Parathyroid adenoma (tissue), 2 donors: ENCODE results near the gene UPP2.

Experiments used
- H2AFZ ChIP-seq: fragments of 300-600 bp; sonication (generic); one replicate; pipeline ENCODE4 v1.7.0; 2017; ENCODE audit warnings: antibody characterized with exemption, mild to moderate bottlenecking
- H3K27ac ChIP-seq: fragments of 300-600 bp; sonication (generic); one replicate; pipeline ENCODE4 v1.7.0; 2017
- H3K27me3 ChIP-seq: fragments of 300-600 bp; sonication (generic); one replicate; pipeline ENCODE4 v1.7.0; 2017; ENCODE audit warnings: low read length; ENCODE audit not compliant: control insufficient read depth, insufficient read depth
- H3K36me3 ChIP-seq: fragments of 300-600 bp; sonication (generic); one replicate; pipeline ENCODE4 v1.7.0; 2017; ENCODE audit warnings: low read length; ENCODE audit not compliant: control insufficient read depth, insufficient read depth
- H3K4me1 ChIP-seq: fragments of 300-600 bp; sonication (generic); one replicate; pipeline ENCODE4 v1.7.0; 2017; ENCODE audit warnings: control low read depth
- H3K4me2 ChIP-seq: fragments of 300-600 bp; sonication (generic); one replicate; pipeline ENCODE4 v1.7.0; 2017; ENCODE audit warnings: low read length
- H3K4me3 ChIP-seq: fragments of 300-600 bp; sonication (generic); one replicate; pipeline ENCODE4 v1.7.0; 2017; ENCODE audit warnings: low read depth, low read length
- H3K79me2 ChIP-seq: fragments of 300-600 bp; sonication (generic); one replicate; pipeline ENCODE4 v1.7.0; 2017; ENCODE audit warnings: control low read depth
- H3K9ac ChIP-seq: fragments of 300-600 bp; sonication (generic); one replicate; pipeline ENCODE4 v1.7.0; 2017; ENCODE audit warnings: mild to moderate bottlenecking
- H3K9me3 ChIP-seq: fragments of 300-600 bp; sonication (generic); one replicate; pipeline ENCODE4 v1.7.0; 2017; ENCODE audit warnings: low read length; ENCODE audit not compliant: control insufficient read depth
- CTCF ChIP-seq: fragments of 300-600 bp; sonication (generic); IDR thresholded peaks from one replicate; pipeline ENCODE4 v1.7.0; 2017; ENCODE audit warnings: antibody characterized with exemption, mild to moderate bottlenecking
- donor health status: primary hyperparathyroidism.

The UPP2 gene

GRCh38 chr2:158144914-158145625 lies 43.4 kb downstream of the UPP2 start:
- no peak overlapping the region for H3K4me2 ChIP-seq
- no peak overlapping the region for H3K4me3 ChIP-seq
- TF ChIP-seq CTCF: no peak

GRCh38 chr2:158153270-158154015 lies 51.8 kb downstream of the UPP2 start:
- Histone ChIP-seq H3K4me3 (no peak overlapping the region), H3K36me3 (no peaks in the 10 kb centered on the region), H3K9me3 (no peaks in the 10 kb centered on the region), H2AFZ (no peak overlapping the region), H3K27me3 (no peaks in the 10 kb centered on the region), H3K27ac (no peak overlapping the region), H3K4me2 (no peak overlapping the region), H3K79me2 (no peaks in the 10 kb centered on the region), H3K9ac (no peak overlapping the region), H3K4me1 (no peaks in the 10 kb centered on the region)
- TF ChIP-seq CTCF: no peak

More at GRCh38 chr2:158144914-158145625, 43.4 kb downstream of the UPP2 start:
- H3K4me1 ChIP-seq: no peaks in the 10 kb centered on the region
- no peaks in the 10 kb centered on the region for H3K79me2 ChIP-seq
- no peak overlapping the region for H2AFZ ChIP-seq
- H3K27me3 ChIP-seq: no peaks in the 10 kb centered on the region
- H3K36me3 ChIP-seq: no peaks in the 10 kb centered on the region
- no peak overlapping the region for H3K27ac ChIP-seq
- H3K9me3 ChIP-seq: no peaks in the 10 kb centered on the region
- no peak overlapping the region for H3K9ac ChIP-seq

GRCh38 chr2:158154596-158154995 lies 52.9 kb downstream of the UPP2 start:
- no peak for TF ChIP-seq CTCF
- H3K79me2 ChIP-seq: no peaks in the 10 kb centered on the region
- H3K4me2 ChIP-seq: no peak overlapping the region
- H3K9me3 ChIP-seq: no peaks in the 10 kb centered on the region
- no peak overlapping the region for H3K4me3 ChIP-seq
- H3K27me3 ChIP-seq: no peaks in the 10 kb centered on the region
- no peak overlapping the region for H2AFZ ChIP-seq
- no peak overlapping the region for H3K9ac ChIP-seq
- H3K27ac ChIP-seq: no peak overlapping the region
- H3K36me3 ChIP-seq: no peaks in the 10 kb centered on the region
- no peaks in the 10 kb centered on the region for H3K4me1 ChIP-seq

- H3K4me1 ChIP-seq: no peaks in the 10 kb centered on the region
- no peak overlapping the region for H2AFZ ChIP-seq
- no peaks in the 10 kb centered on the region for H3K79me2 ChIP-seq
- H3K9me3 ChIP-seq: no peaks in the 10 kb centered on the region
- TF ChIP-seq CTCF: no peak
- no peaks in the 10 kb centered on the region for H3K27me3 ChIP-seq
- no peak overlapping the region for H3K4me3 ChIP-seq
- H3K36me3 ChIP-seq: no peaks in the 10 kb centered on the region
- no peak overlapping the region for H3K27ac ChIP-seq
- no peak overlapping the region for H3K4me2 ChIP-seq
- H3K9ac ChIP-seq: no peak overlapping the region
These were observed 71.0 kb downstream of the UPP2 start for GRCh38 chr2:158172719-158173118.
